HEK293T (cell line): Measurements from ENCODE around the gene SNAPC4.

Experiments
- BHLHE40 ChIP-seq: fragments of 450-650 bp; IDR thresholded peaks from 2 replicates; pipeline ENCODE4 v1.6.1; 2016; ENCODE audit warnings: mild to moderate bottlenecking, moderate library complexity, borderline replicate concordance
- ELF4 ChIP-seq: fragments of 450-650 bp; IDR thresholded peaks from 2 replicates; pipeline ENCODE4 v1.6.1; 2017; ENCODE audit warnings: antibody characterized with exemption
- FOXA1 ChIP-seq: fragments of 450-650 bp; IDR thresholded peaks from 2 replicates; pipeline ENCODE4 v1.6.1; 2016; ENCODE audit warnings: mild to moderate bottlenecking
- FOXK2 ChIP-seq: fragments of 450-650 bp; IDR thresholded peaks from 2 replicates; pipeline ENCODE4 v1.6.1; 2016; ENCODE audit warnings: mild to moderate bottlenecking
- FOXM1 ChIP-seq: fragments of 450-650 bp; IDR thresholded peaks from 2 replicates; pipeline ENCODE4 v1.6.1; 2017; ENCODE audit warnings: mild to moderate bottlenecking, borderline replicate concordance
- HDGF ChIP-seq: fragments of 450-650 bp; IDR thresholded peaks from 2 replicates; pipeline ENCODE4 v1.6.1; 2017; ENCODE audit warnings: antibody characterized with exemption, borderline replicate concordance
- PKNOX1 ChIP-seq: fragments of 450-650 bp; IDR thresholded peaks from 2 replicates; pipeline ENCODE4 v1.6.1; 2016
- SUZ12 ChIP-seq: fragments of 450-650 bp; IDR thresholded peaks from 2 replicates; pipeline ENCODE4 v1.6.1; 2016; ENCODE audit warnings: mild to moderate bottlenecking
- TARDBP ChIP-seq: fragments of 450-650 bp; IDR thresholded peaks from 2 replicates; pipeline ENCODE4 v1.6.1; 2016
- ZNF384 ChIP-seq: fragments of 450-650 bp; IDR thresholded peaks from 2 replicates; pipeline ENCODE4 v1.6.1; 2016

- TF ChIP-seq HDGF (no peak), FOXM1 (no peak), FOXA1 (no peak), ZNF384 (no peak), SUZ12 (no peak), PKNOX1 (no peak), ELF4 (no peak), TARDBP (no peak), BHLHE40 (no peak), FOXK2 (no peak)
Observed at GRCh38 chr9:136416914-136417313, 16.9 kb upstream of the SNAPC4 start.
